Lower leg skin (tissue), 3 donors: ENCODE measurements around the gene PLCH1.

Source experiments
- POLR2A ChIP-seq, 2 donors: fragments of 450-650 bp; IDR thresholded peaks; one replicate each; pipeline ENCODE4 v1.6.1; 2016 to 2017; ENCODE audit warnings: antibody characterized with exemption in 2 of 2, mild to moderate bottlenecking in 1 of 2, moderate library complexity in 1 of 2
- TF ChIP-seq, protein P1 (sequence below), 3 donors: fragments of 450-650 bp; IDR thresholded peaks; one replicate each; pipeline ENCODE4 v1.5.1; 2016; ENCODE audit warnings: antibody characterized with exemption in 3 of 3, mild to moderate bottlenecking in 3 of 3, moderate library complexity in 2 of 3

DNA sequence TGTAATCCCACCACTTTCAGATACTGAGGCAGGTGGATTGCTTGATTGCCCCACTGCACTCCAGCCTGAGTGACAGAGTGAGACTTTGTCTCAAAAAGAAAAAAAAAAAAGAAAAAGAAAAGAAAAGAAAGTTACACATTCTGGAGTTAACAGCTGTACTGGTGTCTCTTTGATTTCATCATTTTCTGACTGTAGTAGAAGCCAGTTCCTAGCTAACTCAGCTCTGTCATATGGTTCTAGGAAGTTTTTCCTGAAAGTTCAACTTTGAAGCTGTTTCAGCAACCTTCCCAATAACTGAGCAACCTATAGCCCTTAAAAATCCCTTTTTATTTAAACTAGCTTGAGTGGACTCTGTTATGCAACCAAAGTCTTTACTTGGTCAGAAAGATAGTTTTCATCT lies 346.8 kb downstream of the PLCH1 start:
- TF ChIP-seq, protein P1, sequence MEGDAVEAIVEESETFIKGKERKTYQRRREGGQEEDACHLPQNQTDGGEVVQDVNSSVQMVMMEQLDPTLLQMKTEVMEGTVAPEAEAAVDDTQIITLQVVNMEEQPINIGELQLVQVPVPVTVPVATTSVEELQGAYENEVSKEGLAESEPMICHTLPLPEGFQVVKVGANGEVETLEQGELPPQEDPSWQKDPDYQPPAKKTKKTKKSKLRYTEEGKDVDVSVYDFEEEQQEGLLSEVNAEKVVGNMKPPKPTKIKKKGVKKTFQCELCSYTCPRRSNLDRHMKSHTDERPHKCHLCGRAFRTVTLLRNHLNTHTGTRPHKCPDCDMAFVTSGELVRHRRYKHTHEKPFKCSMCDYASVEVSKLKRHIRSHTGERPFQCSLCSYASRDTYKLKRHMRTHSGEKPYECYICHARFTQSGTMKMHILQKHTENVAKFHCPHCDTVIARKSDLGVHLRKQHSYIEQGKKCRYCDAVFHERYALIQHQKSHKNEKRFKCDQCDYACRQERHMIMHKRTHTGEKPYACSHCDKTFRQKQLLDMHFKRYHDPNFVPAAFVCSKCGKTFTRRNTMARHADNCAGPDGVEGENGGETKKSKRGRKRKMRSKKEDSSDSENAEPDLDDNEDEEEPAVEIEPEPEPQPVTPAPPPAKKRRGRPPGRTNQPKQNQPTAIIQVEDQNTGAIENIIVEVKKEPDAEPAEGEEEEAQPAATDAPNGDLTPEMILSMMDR (IDR thresholded peaks at IDR 0.05), result no peak
- no peak for TF ChIP-seq POLR2A (IDR thresholded peaks at IDR 0.05)
